ENCODE measurements around the gene GABRA1. TPM values are rescaled to one million over a fixed set of nuclear protein-coding genes. Genes with fewer than 3 reads are reported as not detected.

The GABRA1 gene
- total RNA-seq, 1 experiment from 2014 or later = not detected

- no TSS peak for BruUV-seq (replicated peaks)
- Histone ChIP-seq H3K4me3 (ENCODE audit: low read depth, low read length) (no peak overlapping the region), H3K9me3 (no peaks in the 10 kb centered on the region), H3K4me1 (no peaks in the 10 kb centered on the region), H3K36me3 (ENCODE audit: control insufficient read depth, insufficient read depth, low read length) (no peaks in the 10 kb centered on the region), H3K27me3 (replicated peaks; ENCODE audit: control insufficient read depth, insufficient read depth, low read length) (no peaks in the 10 kb centered on the region)
- DNase-seq = peak; percentile 32 to 40
- H3K9me3 Mint-ChIP-seq (ENCODE audit: unreplicated experiment) = no peaks in the 10 kb centered on the region
- intact Hi-C loops (cut with micrococcal nuclease; ENCODE audit: unreplicated experiment) = no loop called here
- H3K27me3 Mint-ChIP-seq (ENCODE audit: insufficient read depth, unreplicated experiment) = peaks cover 4% of the 10 kb centered on the region
- H3K36me3 Mint-ChIP-seq (ENCODE audit: insufficient read depth, unreplicated experiment) = no peaks in the 10 kb centered on the region
- no peak overlapping the region for H3K27ac Mint-ChIP-seq (ENCODE audit: unreplicated experiment)
- POLR2A ChIA-PET = no interaction called here
- TF ChIP-seq, protein P1, sequence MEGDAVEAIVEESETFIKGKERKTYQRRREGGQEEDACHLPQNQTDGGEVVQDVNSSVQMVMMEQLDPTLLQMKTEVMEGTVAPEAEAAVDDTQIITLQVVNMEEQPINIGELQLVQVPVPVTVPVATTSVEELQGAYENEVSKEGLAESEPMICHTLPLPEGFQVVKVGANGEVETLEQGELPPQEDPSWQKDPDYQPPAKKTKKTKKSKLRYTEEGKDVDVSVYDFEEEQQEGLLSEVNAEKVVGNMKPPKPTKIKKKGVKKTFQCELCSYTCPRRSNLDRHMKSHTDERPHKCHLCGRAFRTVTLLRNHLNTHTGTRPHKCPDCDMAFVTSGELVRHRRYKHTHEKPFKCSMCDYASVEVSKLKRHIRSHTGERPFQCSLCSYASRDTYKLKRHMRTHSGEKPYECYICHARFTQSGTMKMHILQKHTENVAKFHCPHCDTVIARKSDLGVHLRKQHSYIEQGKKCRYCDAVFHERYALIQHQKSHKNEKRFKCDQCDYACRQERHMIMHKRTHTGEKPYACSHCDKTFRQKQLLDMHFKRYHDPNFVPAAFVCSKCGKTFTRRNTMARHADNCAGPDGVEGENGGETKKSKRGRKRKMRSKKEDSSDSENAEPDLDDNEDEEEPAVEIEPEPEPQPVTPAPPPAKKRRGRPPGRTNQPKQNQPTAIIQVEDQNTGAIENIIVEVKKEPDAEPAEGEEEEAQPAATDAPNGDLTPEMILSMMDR (IDR thresholded peaks at IDR 0.05; ENCODE audit: insufficient read depth in 1 of 2, low read depth in 1 of 2, low read length in 1 of 2, severe bottlenecking in 1 of 2, unreplicated experiment in 1 of 2) = no peak
- CTCF ChIA-PET = no interaction called here
- H3K4me1 Mint-ChIP-seq (ENCODE audit: low read depth, unreplicated experiment) = no peaks in the 10 kb centered on the region
- no peak overlapping the region for H3K4me3 Mint-ChIP-seq (ENCODE audit: unreplicated experiment)
Measured at GRCh38 chr5:161846746-161847145, 1.2 kb upstream of the GABRA1 start.

DNA sequence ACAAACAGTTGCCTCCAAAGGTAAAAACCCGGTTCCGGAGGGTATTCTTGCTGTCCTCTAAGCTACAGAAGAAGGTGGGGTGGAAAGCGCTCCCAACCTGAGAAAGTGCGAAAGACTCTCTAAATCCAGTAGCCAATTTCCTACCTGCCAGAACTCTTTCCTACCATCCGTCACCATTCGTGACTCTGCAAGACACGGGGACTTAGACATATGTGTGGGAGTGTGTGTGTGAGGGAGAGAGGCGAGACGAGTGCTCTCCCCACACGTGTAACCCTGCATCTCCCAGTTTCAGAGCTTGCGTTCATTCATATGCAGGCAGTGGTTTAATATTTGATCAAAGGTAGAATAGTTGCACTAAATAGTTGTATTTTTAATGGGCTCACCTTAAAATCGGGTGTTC is 473 bp upstream of the GABRA1 start:
- ChIA-PET CTCF (no interaction called here), POLR2A (no interaction called here)
- H3K9me3 ChIP-seq = no peaks in the 10 kb centered on the region
- no peaks in the 10 kb centered on the region for H3K36me3 ChIP-seq (ENCODE audit: control insufficient read depth, insufficient read depth, low read length)
- no peak overlapping the region for H3K27ac Mint-ChIP-seq (ENCODE audit: unreplicated experiment)
- no peaks in the 10 kb centered on the region for H3K4me1 ChIP-seq
- H3K4me3 Mint-ChIP-seq (ENCODE audit: unreplicated experiment) = no peak overlapping the region
- no peaks in the 10 kb centered on the region for H3K4me1 Mint-ChIP-seq (ENCODE audit: low read depth, unreplicated experiment)
- H3K4me3 ChIP-seq (ENCODE audit: low read depth, low read length) = no peak overlapping the region
- H3K27me3 Mint-ChIP-seq (ENCODE audit: insufficient read depth, unreplicated experiment) = peaks cover 4% of the 10 kb centered on the region
- no peaks in the 10 kb centered on the region for H3K9me3 Mint-ChIP-seq (ENCODE audit: unreplicated experiment)
- H3K27me3 ChIP-seq (replicated peaks; ENCODE audit: control insufficient read depth, insufficient read depth, low read length) = no peaks in the 10 kb centered on the region
- intact Hi-C loops (cut with micrococcal nuclease; ENCODE audit: unreplicated experiment) = no loop called here
- TF ChIP-seq, protein P1 (IDR thresholded peaks at IDR 0.05; ENCODE audit: insufficient read depth in 1 of 2, low read depth in 1 of 2, low read length in 1 of 2, severe bottlenecking in 1 of 2, unreplicated experiment in 1 of 2) = no peak
- no TSS peak for BruUV-seq (replicated peaks)
- DNase-seq = no peak
- H3K36me3 Mint-ChIP-seq (ENCODE audit: insufficient read depth, unreplicated experiment) = no peaks in the 10 kb centered on the region

- Mint-ChIP-seq H3K36me3 (ENCODE audit: insufficient read depth, unreplicated experiment) (no peaks in the 10 kb centered on the region), H3K27ac (ENCODE audit: unreplicated experiment) (no peak overlapping the region), H3K4me1 (ENCODE audit: low read depth, unreplicated experiment) (no peaks in the 10 kb centered on the region), H3K9me3 (ENCODE audit: unreplicated experiment) (no peaks in the 10 kb centered on the region), H3K4me3 (ENCODE audit: unreplicated experiment) (no peak overlapping the region), H3K27me3 (ENCODE audit: insufficient read depth, unreplicated experiment) (peaks cover 4% of the 10 kb centered on the region)
- H3K4me3 ChIP-seq (ENCODE audit: low read depth, low read length) = no peak overlapping the region
- no peaks in the 10 kb centered on the region for H3K36me3 ChIP-seq (ENCODE audit: control insufficient read depth, insufficient read depth, low read length)
- ChIA-PET POLR2A (no interaction called here), CTCF (no interaction called here)
- intact Hi-C loops (cut with micrococcal nuclease; ENCODE audit: unreplicated experiment) = loop anchor here (5.0 kb wide), 1 partner anchor 357 kb away; no protein-coding TSS in a partner anchor
- no peaks in the 10 kb centered on the region for H3K27me3 ChIP-seq (replicated peaks; ENCODE audit: control insufficient read depth, insufficient read depth, low read length)
- TF ChIP-seq, protein P1 (IDR thresholded peaks at IDR 0.05; ENCODE audit: insufficient read depth in 1 of 2, low read depth in 1 of 2, low read length in 1 of 2, severe bottlenecking in 1 of 2, unreplicated experiment in 1 of 2) = no peak
- DNase-seq = no peak
- no peaks in the 10 kb centered on the region for H3K4me1 ChIP-seq
- BruUV-seq (replicated peaks) = no TSS peak
- H3K9me3 ChIP-seq = no peaks in the 10 kb centered on the region
Measured at GRCh38 chr5:161850491-161850890, 2.6 kb downstream of the GABRA1 start.

All from Caco-2 (cell line).